Prostate gland (tissue), 2 donors: Measurements from ENCODE around the gene KCNG3. TPM values are rescaled to one million over a fixed set of nuclear protein-coding genes. Genes with fewer than 3 reads are reported as not detected.
"Not testable (repeated sequence)": the region's sequence is repeated elsewhere in the genome, so short reads cannot be mapped to it uniquely, and the experiment has no call there.

Source experiments
- DNase-seq: peaks from one replicate; pipeline ENCODE4 v3.0.0-alpha.2; 2019; ENCODE audit warnings: low spot score
- H3K27ac ChIP-seq, 2 donors: fragments of 200-600 bp; sonication (generic); 2 replicates each; pipeline ENCODE4 v1.5.1; 2017 to 2019
- H3K27me3 ChIP-seq: fragments of 200-600 bp; sonication (generic); replicated peaks from 2 replicates; pipeline ENCODE4 v1.5.1; 2019; ENCODE audit not compliant: insufficient read depth
- H3K36me3 ChIP-seq, 2 donors: fragments of 200-600 bp; sonication (generic); 1 replicate in 1 of 2; 2 replicates in 1 of 2; pipeline versions ENCODE4 v1.5.1 to v1.8.1; 2017 to 2019
- H3K4me1 ChIP-seq: fragments of 200-600 bp; sonication (generic); replicated peaks from 2 replicates; pipeline ENCODE4 v1.5.1; 2019
- H3K4me3 ChIP-seq, 2 donors: fragments of 200-600 bp; sonication (generic); 2 replicates each; pipeline ENCODE4 v1.5.1; 2017 to 2019
- H3K9me3 ChIP-seq: fragments of 200-600 bp; sonication (generic); 2 replicates; pipeline ENCODE4 v1.5.1; 2017
- POLR2A ChIP-seq: fragments of 450-650 bp; IDR thresholded peaks from one replicate; pipeline ENCODE4 v1.6.1; 2016; ENCODE audit warnings: antibody characterized with exemption, mild to moderate bottlenecking
- POLR2AphosphoS5 ChIP-seq: sonication (generic); formaldehyde crosslinking; IDR thresholded peaks from one replicate; pipeline ENCODE4 v1.6.1; 2017; ENCODE audit warnings: antibody characterized with exemption
- WGBS: methylation state at CpG from one replicate; pipeline ENCODE4 v1.1.5; 2018; 5-methylcytosine and 5-hydroxymethylcytosine counted together
- intact Hi-C: fragments of 100-400 bp; cut with DNase I; formaldehyde crosslinking; loops from one replicate; pipeline ENCODE4 v1.14.2; 2022
- small RNA-seq, 2 donors: library from RNA; depleted of rRNA; stranded (forward); fragments of <200 nt; gene quantifications; one replicate each; pipeline ENCODE3, GENCODE V24; 2016
- total RNA-seq, 2 donors: library from RNA; depleted of rRNA; stranded (reverse); fragments of >200 nt; gene quantifications; one replicate each; pipeline ENCODE4 v1.1.0, GENCODE V29; 2016
- TF ChIP-seq, protein P1 (sequence below), 4 experiments: fragments of 200-600 bp in 2 of 4; fragments of 450-650 bp in 2 of 4; sonication (generic) in 2 of 4; IDR thresholded peaks; 1 replicate in 3 of 4; 2 replicates in 1 of 4; pipeline ENCODE4 v1.5.1; 2016 to 2019; ENCODE audit warnings: antibody characterized with exemption in 4 of 4, mild to moderate bottlenecking in 2 of 4, moderate library complexity in 2 of 4

KCNG3 gene
- total RNA-seq, 2 donors from 2014 or later, result 0.27 to 4.1 TPM

DNA sequence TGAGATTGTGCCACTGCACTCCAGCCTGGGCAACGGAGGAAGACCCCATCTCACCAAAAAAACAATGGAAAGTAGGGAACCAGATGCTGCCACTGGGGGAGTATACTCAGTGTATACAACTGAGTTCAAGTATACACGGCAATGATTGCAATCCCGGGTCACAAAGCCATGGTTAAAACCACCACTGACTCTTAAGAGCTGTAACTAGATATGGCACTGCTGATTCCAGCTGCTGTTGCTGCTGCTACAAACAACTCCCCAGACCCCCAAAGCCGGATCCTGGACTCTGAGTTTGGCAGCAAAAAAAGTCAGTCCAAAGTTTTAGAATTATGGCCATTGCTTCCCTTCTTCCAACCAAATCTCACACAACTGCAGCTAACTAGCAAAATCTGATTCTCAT, 89.1 kb downstream of the KCNG3 start:
- H3K9me3 ChIP-seq, result no peaks in the 10 kb centered on the region
- H3K4me1 ChIP-seq, result no peaks in the 10 kb centered on the region
- no peak for DNase-seq
- intact Hi-C loops, result no loop called here
- no peaks in the 10 kb centered on the region for H3K36me3 ChIP-seq
- H3K27ac ChIP-seq, result no peak overlapping the region
- TF ChIP-seq POLR2AphosphoS5, result no peak
- TF ChIP-seq, protein P1, sequence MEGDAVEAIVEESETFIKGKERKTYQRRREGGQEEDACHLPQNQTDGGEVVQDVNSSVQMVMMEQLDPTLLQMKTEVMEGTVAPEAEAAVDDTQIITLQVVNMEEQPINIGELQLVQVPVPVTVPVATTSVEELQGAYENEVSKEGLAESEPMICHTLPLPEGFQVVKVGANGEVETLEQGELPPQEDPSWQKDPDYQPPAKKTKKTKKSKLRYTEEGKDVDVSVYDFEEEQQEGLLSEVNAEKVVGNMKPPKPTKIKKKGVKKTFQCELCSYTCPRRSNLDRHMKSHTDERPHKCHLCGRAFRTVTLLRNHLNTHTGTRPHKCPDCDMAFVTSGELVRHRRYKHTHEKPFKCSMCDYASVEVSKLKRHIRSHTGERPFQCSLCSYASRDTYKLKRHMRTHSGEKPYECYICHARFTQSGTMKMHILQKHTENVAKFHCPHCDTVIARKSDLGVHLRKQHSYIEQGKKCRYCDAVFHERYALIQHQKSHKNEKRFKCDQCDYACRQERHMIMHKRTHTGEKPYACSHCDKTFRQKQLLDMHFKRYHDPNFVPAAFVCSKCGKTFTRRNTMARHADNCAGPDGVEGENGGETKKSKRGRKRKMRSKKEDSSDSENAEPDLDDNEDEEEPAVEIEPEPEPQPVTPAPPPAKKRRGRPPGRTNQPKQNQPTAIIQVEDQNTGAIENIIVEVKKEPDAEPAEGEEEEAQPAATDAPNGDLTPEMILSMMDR (IDR thresholded peaks at IDR 0.05), result no peak
- no peak for TF ChIP-seq POLR2A
- H3K4me3 ChIP-seq, result no peak overlapping the region
- 83% methylated on average over 4 of the region's 4 CpGs for WGBS
- no peaks in the 10 kb centered on the region for H3K27me3 ChIP-seq

DNA sequence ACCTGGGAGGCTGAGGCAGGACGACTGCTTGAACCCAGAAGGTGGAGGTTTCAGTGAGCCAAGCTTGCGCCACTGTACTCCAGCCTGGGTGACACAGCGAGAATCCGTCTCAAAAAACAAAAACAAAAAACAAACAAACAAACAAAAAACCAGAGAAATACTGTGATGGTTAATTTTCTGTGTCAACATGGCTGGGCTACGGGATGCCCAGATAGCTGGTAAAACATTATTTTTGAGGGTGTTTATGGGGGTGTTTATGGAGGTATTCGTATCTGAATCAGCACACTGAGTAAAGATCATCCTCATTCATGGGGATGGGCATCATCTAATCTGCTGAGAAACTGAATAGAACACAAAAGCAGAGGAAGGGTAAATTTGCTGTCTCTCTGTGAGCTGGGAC, 92.0 kb downstream of the KCNG3 start:
- no peaks in the 10 kb centered on the region for H3K36me3 ChIP-seq
- no peaks in the 10 kb centered on the region for H3K9me3 ChIP-seq
- 94% methylated on average over 6 of the region's 6 CpGs for WGBS
- intact Hi-C loops, result no loop called here
- no peak overlapping the region for H3K4me3 ChIP-seq
- DNase-seq, result no peak
- H3K27ac ChIP-seq, result no peak overlapping the region
- H3K4me1 ChIP-seq, result no peaks in the 10 kb centered on the region
- no peaks in the 10 kb centered on the region for H3K27me3 ChIP-seq
- TF ChIP-seq POLR2A (no peak), POLR2AphosphoS5 (no peak)
- TF ChIP-seq, protein P1 (IDR thresholded peaks at IDR 0.05), result no peak

DNA sequence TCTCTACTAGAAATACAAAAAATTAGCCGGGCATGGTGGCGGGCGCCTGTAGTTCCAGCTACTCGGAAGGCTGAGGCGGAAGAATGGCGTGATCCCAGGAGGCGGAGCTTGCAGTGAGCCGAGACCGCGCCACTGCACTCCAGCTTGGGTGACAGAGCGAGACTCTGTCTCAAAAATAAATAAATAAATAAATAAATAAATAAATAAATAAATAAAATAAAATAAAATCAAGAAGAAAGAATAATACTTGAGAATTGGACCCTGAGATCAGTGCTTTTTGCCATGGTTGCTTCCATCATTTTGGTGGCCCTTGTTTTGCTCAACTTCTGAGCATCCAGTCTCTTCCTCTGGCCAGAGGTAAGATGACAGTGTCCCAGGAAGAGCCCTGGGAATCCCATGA, 95.7 kb downstream of the KCNG3 start:
- DNase-seq, H3K36me3 ChIP-seq, H3K27ac ChIP-seq, H3K9me3 ChIP-seq, H3K4me3 ChIP-seq, H3K27me3 ChIP-seq, H3K4me1 ChIP-seq, intact Hi-C loops: not testable (repeated sequence)
- whole genome bisulfite sequencing, result 98% methylated on average over 11 of the region's 11 CpGs

DNA sequence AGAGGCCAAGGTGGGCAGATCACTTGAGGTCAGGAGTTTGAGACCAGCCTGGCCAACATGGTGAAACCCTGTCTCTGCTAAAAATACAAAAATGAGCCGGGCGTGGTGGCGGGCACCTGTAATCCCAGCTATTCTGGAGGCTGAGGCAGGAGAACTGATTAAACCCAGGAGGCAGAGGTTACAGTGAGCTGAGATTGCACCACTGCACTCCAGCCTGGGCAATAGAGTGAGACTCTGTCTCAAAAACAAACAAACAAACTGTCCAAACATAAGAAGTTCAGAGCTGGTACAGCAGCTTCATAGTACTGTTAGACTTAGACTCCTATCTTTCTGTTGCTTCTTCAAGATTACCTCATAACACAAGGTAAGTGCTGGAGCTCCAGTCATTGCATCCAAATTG, 100.5 kb downstream of the KCNG3 start:
- WGBS, result 99% methylated on average over 3 of the region's 3 CpGs
- H3K36me3 ChIP-seq, H3K27me3 ChIP-seq, intact Hi-C loops, DNase-seq, H3K9me3 ChIP-seq, H3K27ac ChIP-seq, H3K4me3 ChIP-seq, H3K4me1 ChIP-seq: not testable (repeated sequence)

DNA sequence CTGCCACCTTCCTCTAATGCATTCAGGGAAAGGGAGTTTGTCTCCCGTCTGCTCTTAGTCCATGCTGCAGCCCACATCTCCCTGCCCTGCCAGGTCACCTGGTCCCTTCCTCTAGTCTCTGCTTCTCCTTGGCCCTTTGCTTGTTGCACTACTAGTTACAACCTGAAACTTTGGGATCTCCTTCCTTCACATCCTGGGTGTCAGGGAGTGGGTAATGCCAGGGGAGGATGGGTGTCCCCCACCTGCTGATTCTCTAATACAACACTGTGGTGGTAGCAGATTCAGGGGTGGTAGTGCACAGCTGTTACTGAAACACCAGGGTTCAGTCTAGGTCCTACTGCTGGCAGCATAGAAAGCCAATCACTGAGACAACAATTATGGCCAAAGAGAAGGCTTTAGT, 101.6 kb downstream of the KCNG3 start:
- 96% methylated on average over 1 of the region's 1 CpG for WGBS
- no peaks in the 10 kb centered on the region for H3K4me1 ChIP-seq
- no peak overlapping the region for H3K4me3 ChIP-seq
- H3K27me3 ChIP-seq, result no peaks in the 10 kb centered on the region
- H3K36me3 ChIP-seq, result no peaks in the 10 kb centered on the region
- intact Hi-C loops, result no loop called here
- TF ChIP-seq POLR2AphosphoS5 (no peak), POLR2A (no peak)
- TF ChIP-seq, protein P1 (IDR thresholded peaks at IDR 0.05), result no peak
- H3K27ac ChIP-seq, result no peak overlapping the region
- no peak for DNase-seq
- H3K9me3 ChIP-seq, result no peaks in the 10 kb centered on the region

Small RNAs within 50 kb of the gene (small RNA-seq; reads per million reads assigned to genes)
- 0 reads per million in 2 donors for gene RF00017
- gene RF00612, result 0 to 0.19 reads per million in 2 donors

Other genes with a start within 250 kb of the KCNG3 start
- 100 to 1,000 TPM; 167 to 170 TPM for gene COX7A2L, start 132.8 kb downstream of the KCNG3 start, total RNA-seq
- 10 to 100 TPM; 23.6 to 53.4 TPM for gene MTA3, start 74.7 kb upstream of the KCNG3 start, total RNA-seq